ENCODE results near the gene MILR1.

- TF ChIP-seq ZC3H11A (IDR thresholded peaks at IDR 0.05) (no peak), CTCF (IDR thresholded peaks at IDR 0.05) (peak; percentile 58)
Measured at GRCh38 chr17:64496786-64497564, 48.1 kb downstream of the MILR1 start, which contains the start of gene POLG2.

Data from A549 (cell line).